Kidney (tissue), 14 donors: Measurements from ENCODE around the gene NECTIN1. TPM values are rescaled to one million over a fixed set of nuclear protein-coding genes. Genes with fewer than 3 reads are reported as not detected.
A peak's percentile ranks its signal among the peaks of the same experiment; 100 is the strongest.

Experiments
- DNase-seq, 5 donors: peaks; one replicate each; pipeline ENCODE4 v3.0.0-alpha.2; 2013 to 2020
- FAIRE-seq: peaks from 2 replicates; lab custom pipeline; 2012; peaks lifted over from hg19 to GRCh38; lab: Jason Lieb, UNC
- H3K27ac ChIP-seq, 2 donors: one replicate each; pipeline ENCODE4 v1.7.0; 2013; ENCODE audit warnings: low read depth in 2 of 2, low read length in 2 of 2, inconsistent platforms in 1 of 2
- H3K27me3 ChIP-seq: one replicate; pipeline ENCODE4 v1.7.1; 2013; ENCODE audit warnings: low read length, inconsistent platforms; ENCODE audit not compliant: control insufficient read depth, insufficient read depth
- H3K36me3 ChIP-seq, 3 donors: one replicate each; pipeline versions ENCODE4 v1.7.0 to v1.7.1; 2013; ENCODE audit warnings: low read length in 3 of 3, control low read depth in 1 of 3, inconsistent platforms in 1 of 3; ENCODE audit not compliant: insufficient read depth in 3 of 3, control insufficient read depth in 2 of 3
- H3K4me1 ChIP-seq, 3 donors: one replicate each; pipeline versions ENCODE4 v1.7.0 to v1.7.1; 2013; ENCODE audit warnings: low read length in 3 of 3, inconsistent platforms in 1 of 3, low read depth in 1 of 3; ENCODE audit not compliant: control insufficient read depth in 2 of 3, insufficient read depth in 2 of 3
- H3K4me3 ChIP-seq, 3 donors: one replicate each; pipeline versions ENCODE4 v1.7.0 to v1.8.1; 2013; ENCODE audit warnings: low read length in 3 of 3, control low read depth in 1 of 3, inconsistent platforms in 1 of 3
- H3K9ac ChIP-seq, 3 donors: one replicate each; pipeline versions ENCODE4 v1.7.0 to v1.7.1; 2013; ENCODE audit warnings: low read length in 3 of 3, control low read depth in 1 of 3, inconsistent platforms in 1 of 3
- H3K9me3 ChIP-seq, 3 donors: one replicate each; pipeline versions ENCODE4 v1.7.0 to v1.7.1; 2013; ENCODE audit warnings: low read length in 3 of 3, control low read depth in 1 of 3, inconsistent platforms in 1 of 3; ENCODE audit not compliant: control insufficient read depth in 2 of 3, insufficient read depth in 1 of 3
- intact Hi-C: fragments of 100-400 bp; cut with DNase I; formaldehyde crosslinking; loops from one replicate; pipeline ENCODE4 v1.11.1; 2022
- polyA plus RNA-seq: library from polyadenylated mRNA; stranded (reverse); fragments of 350-450 nt; fragmentation: Illumina TruSeq; extraction: RNeasy Lipid Tissue Mini Kit (QIAGEN cat#74804); gene quantifications from one replicate; pipeline ENCODE4 v1.2.3, GENCODE V29; 2014; ENCODE audit warnings: low read depth, low replicate concordance; ENCODE audit not compliant: insufficient read depth
- total RNA-seq: library from RNA; stranded (reverse); fragmentation: NEBNext Ultra II Directional; extraction: Animal tissue kit (Norgen Biotek cat#: 25700); gene quantifications from one replicate; pipeline ENCODE4 v1.2.1, GENCODE V29; 2021
- TF ChIP-seq, protein P1 (sequence below): IDR thresholded peaks from 3 replicates; pipeline ENCODE4 v1.5.1; 2012; ENCODE audit warnings: mild to moderate bottlenecking, moderate library complexity, borderline replicate concordance; ENCODE audit not compliant: insufficient read depth; ENCODE audit errors: extremely low read depth
- donor health status: control.
- donor health status: control.
- donor health status: control.
- donor health status: control.
- donor health status: control.
- donor health status: DM: yes; HTN: yes; CAD: no.
- donor health status: Normal renal cell carcinoma (clear cell type).

NECTIN1 gene
- total and polyA plus RNA-seq, 2 donors from 2014 or later, result 6.0 to 13.2 TPM

DNA sequence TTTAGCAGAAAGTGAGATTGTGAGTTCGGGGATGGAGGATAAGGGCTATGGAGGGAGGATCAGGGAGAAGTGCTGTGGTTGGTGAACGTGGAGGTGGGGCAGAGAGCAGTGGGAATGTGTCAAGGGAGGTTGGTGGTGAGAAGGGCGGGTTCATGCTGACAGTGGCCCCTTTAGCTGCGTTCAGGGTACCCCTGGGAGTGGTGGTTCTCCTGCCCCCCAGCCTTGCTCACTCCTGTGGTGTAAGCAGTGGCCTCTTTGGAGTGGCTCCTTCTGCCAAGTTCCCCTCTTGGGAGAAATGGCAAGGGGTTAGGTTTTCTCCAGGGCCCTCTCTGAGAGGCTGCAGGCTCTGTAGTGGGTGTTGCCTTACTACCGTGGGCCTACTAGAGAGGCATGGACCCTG is 16.1 kb upstream of the NECTIN1 start:
- Histone ChIP-seq H3K4me1 (peaks cover 0 to 5% (median 2%) of the 10 kb centered on the region in 3 donors), H3K36me3 (no peaks in the 10 kb centered on the region), H3K27me3 (peaks cover 6% of the 10 kb centered on the region), H3K27ac (no peak overlapping the region), H3K9ac (no peak overlapping the region), H3K9me3 (no peaks in the 10 kb centered on the region), H3K4me3 (no peak overlapping the region)
- no peak for FAIRE-seq
- no peak for DNase-seq
- TF ChIP-seq, protein P1, sequence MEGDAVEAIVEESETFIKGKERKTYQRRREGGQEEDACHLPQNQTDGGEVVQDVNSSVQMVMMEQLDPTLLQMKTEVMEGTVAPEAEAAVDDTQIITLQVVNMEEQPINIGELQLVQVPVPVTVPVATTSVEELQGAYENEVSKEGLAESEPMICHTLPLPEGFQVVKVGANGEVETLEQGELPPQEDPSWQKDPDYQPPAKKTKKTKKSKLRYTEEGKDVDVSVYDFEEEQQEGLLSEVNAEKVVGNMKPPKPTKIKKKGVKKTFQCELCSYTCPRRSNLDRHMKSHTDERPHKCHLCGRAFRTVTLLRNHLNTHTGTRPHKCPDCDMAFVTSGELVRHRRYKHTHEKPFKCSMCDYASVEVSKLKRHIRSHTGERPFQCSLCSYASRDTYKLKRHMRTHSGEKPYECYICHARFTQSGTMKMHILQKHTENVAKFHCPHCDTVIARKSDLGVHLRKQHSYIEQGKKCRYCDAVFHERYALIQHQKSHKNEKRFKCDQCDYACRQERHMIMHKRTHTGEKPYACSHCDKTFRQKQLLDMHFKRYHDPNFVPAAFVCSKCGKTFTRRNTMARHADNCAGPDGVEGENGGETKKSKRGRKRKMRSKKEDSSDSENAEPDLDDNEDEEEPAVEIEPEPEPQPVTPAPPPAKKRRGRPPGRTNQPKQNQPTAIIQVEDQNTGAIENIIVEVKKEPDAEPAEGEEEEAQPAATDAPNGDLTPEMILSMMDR, result no peak
- intact Hi-C loops, result no loop called here

DNA sequence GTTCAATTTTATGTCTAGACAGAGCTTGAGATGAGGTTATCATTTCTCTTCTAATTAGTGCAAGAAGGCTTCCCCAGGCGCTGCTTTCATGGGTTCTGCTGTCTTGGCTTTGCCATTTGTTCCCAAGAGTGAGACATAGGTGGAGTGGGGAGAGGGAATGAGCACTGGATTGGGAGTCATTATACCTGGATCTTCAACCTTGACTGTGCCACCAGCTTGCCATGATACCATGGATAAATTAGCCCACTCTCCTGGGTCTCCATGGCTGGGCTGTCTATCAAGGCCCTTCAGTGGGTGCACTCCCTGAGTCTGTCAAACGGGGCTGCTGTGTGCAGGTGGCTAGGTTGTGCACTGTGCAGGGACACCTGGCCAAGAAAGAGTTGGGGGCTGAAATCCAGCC is 15.6 kb upstream of the NECTIN1 start:
- Histone ChIP-seq H3K27me3 (peaks cover 6% of the 10 kb centered on the region), H3K4me1 (peaks cover 0 to 5% (median 2%) of the 10 kb centered on the region in 3 donors), H3K36me3 (no peaks in the 10 kb centered on the region), H3K9ac (no peak overlapping the region), H3K9me3 (no peaks in the 10 kb centered on the region), H3K27ac (no peak overlapping the region), H3K4me3 (no peak overlapping the region)
- TF ChIP-seq, protein P1, result no peak
- intact Hi-C loops, result no loop called here
- DNase-seq (no peak), FAIRE-seq (no peak)

DNA sequence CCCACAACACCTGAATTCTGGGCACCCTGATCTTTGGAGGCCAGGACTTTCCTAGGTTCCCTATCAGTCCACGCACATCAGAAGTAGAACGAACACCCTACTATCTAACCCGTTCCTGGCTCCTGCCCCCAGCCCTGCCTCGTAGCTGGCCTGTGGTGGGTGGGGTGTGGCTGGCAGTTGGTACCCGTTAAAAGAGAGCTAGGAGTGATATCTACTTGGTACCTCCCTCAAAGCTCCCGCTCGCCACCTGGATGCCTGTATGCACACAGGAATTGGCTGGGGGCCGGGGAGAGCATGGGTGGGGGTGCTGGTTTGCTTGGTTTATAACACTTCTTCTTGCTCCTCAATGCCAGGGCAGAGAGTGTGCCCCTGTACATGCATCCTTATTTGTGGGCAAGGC is 14.0 kb upstream of the NECTIN1 start:
- FAIRE-seq, result no peak
- H3K4me1 ChIP-seq, result peaks cover 2 to 5% (median 4%) of the 10 kb centered on the region in 3 donors
- DNase-seq, result no peak
- TF ChIP-seq, protein P1, result no peak
- intact Hi-C loops, result no loop called here
- H3K9me3 ChIP-seq, result no peaks in the 10 kb centered on the region
- H3K4me3 ChIP-seq, result peak overlapping the region in 1 of 3 donors; percentile 24
- H3K27ac ChIP-seq, result no peak overlapping the region
- H3K9ac ChIP-seq, result no peak overlapping the region
- H3K36me3 ChIP-seq, result no peaks in the 10 kb centered on the region
- peaks cover 6% of the 10 kb centered on the region for H3K27me3 ChIP-seq
